Vagina (tissue), 2 donors: ENCODE data around the gene TLR5.

Source experiments
- CTCF ChIP-seq, 3 experiments: fragments of 450-650 bp in 2 of 3; fragments of 200-600 bp in 1 of 3; sonication (generic) in 1 of 3; IDR thresholded peaks; one replicate each; pipeline ENCODE4 v1.5.1; 2017 to 2019; ENCODE audit warnings: antibody characterized with exemption in 3 of 3, mild to moderate bottlenecking in 2 of 3, moderate library complexity in 2 of 3
- POLR2A ChIP-seq, 2 donors: fragments of 450-650 bp; IDR thresholded peaks; one replicate each; pipeline ENCODE4 v1.6.1; 2017; ENCODE audit warnings: antibody characterized with exemption in 2 of 2, mild to moderate bottlenecking in 2 of 2, moderate library complexity in 2 of 2
- POLR2AphosphoS5 ChIP-seq, 2 donors: sonication (generic); formaldehyde crosslinking; IDR thresholded peaks; one replicate each; pipeline ENCODE4 v1.9.0; 2017; ENCODE audit warnings: antibody characterized with exemption in 2 of 2, mild to moderate bottlenecking in 2 of 2, low read depth in 1 of 2; ENCODE audit not compliant: insufficient read depth in 1 of 2

GRCh38 chr1:223088713-223089240, 54.3 kb downstream of the TLR5 start:
- TF ChIP-seq CTCF (IDR thresholded peaks at IDR 0.05) (no peak), POLR2AphosphoS5 (IDR thresholded peaks at IDR 0.05; ENCODE audit: insufficient read depth in 1 of 2, low read depth in 1 of 2) (no peak), POLR2A (IDR thresholded peaks at IDR 0.05) (no peak)
